Dendritic cell treated with granulocyte-macrophage colony-stimulating factor and Interleukin-4, amounts not matched to agents 40 ng/mL and 50 ng/mL, for 4 days (primary cell): ENCODE measurements around the gene ERBB4.
"Not testable (repeated sequence)": the region's sequence is repeated elsewhere in the genome, so short reads cannot be mapped to it uniquely, and the experiment has no call there.

Experiments
- H3K27ac Mint-ChIP-seq: one replicate; pipeline ENCODE4 v1.8.0; 2022; ENCODE audit warnings: mild to moderate bottlenecking, mixed read lengths
- H3K27me3 Mint-ChIP-seq: one replicate; pipeline ENCODE4 v1.8.0; 2022; ENCODE audit warnings: mild to moderate bottlenecking, mixed read lengths
- H3K36me3 Mint-ChIP-seq: one replicate; pipeline ENCODE4 v1.8.0; 2022; ENCODE audit warnings: low read depth, mixed read lengths
- H3K4me1 Mint-ChIP-seq: one replicate; pipeline ENCODE4 v1.8.0; 2022; ENCODE audit warnings: low read depth, mixed read lengths
- H3K4me3 Mint-ChIP-seq: one replicate; pipeline ENCODE4 v1.8.0; 2022; ENCODE audit warnings: mild to moderate bottlenecking, moderate library complexity, mixed read lengths
- H3K9me3 Mint-ChIP-seq: one replicate; pipeline ENCODE4 v1.8.0; 2022; ENCODE audit warnings: mixed read lengths
- intact Hi-C: fragments of 100-400 bp; cut with micrococcal nuclease; formaldehyde crosslinking; loops from one replicate; pipeline ENCODE4 v1.15.0; 2022

The ERBB4 gene

DNA sequence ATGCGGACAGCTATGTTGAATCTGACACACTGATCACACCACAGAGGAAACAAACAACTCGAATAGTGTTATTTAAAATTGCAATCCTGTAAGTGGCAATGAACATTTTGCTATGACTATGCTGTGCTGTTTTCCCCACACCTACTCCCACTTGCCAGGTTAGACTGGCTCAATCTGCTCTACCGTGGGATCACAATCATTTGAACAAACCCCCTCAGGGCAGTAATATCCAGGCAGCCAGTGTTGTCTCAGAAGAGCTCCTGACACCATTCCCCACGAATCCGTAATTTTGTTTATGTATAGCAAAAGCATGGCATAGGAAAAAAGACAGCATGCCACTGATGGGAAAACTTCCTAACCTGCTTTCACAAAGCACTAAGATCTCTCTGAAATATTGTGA is 284.3 kb downstream of the ERBB4 start:
- Mint-ChIP-seq H3K4me3 (no peak overlapping the region), H3K4me1 (no peaks in the 10 kb centered on the region), H3K36me3 (no peaks in the 10 kb centered on the region), H3K27me3 (no peaks in the 10 kb centered on the region), H3K9me3 (no peaks in the 10 kb centered on the region), H3K27ac (no peak overlapping the region)
- intact Hi-C loops, result no loop called here

DNA sequence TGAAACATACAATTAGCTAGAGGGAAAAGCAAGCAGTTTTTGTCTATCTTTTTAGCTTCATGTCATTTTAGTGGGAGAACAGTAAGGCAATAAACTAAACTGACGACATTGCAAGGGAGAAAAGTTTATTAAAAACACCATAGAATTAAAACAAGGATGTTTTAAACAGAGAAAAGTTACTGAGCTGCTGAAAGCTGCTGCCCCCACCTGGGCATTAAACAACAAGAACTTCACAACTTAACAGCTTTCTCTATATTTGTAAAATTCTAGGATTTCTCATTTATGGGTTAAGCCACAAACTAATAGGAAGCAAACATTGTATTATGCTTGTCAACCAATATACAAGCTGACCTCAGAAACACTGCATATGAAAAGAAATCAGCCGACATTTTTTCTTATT is 289.2 kb downstream of the ERBB4 start:
- Mint-ChIP-seq H3K27me3 (no peaks in the 10 kb centered on the region), H3K27ac (no peak overlapping the region), H3K4me3 (no peak overlapping the region), H3K36me3 (no peaks in the 10 kb centered on the region), H3K9me3 (no peaks in the 10 kb centered on the region), H3K4me1 (no peaks in the 10 kb centered on the region)
- intact Hi-C loops, result no loop called here

DNA sequence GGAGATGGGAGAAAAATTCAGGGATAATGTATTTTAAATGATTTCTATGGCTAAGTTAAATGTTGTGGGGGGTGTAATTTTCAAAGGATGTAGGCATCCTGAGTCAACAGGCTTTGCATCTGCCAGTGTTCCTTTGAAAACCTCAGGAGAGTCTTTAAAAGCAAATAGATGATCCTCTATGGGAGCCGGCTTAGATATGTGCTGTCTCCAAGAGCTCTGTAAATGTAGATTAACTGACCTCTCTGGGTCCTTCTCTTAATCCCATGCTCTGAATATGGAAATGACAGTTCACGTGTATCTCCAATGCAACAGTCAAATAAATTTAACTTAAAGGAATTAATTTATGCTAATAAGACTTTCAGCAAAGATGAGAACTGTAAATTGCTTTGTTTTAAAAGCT is 292.7 kb downstream of the ERBB4 start:
- Mint-ChIP-seq H3K4me1 (no peaks in the 10 kb centered on the region), H3K4me3 (no peak overlapping the region), H3K27ac (no peak overlapping the region), H3K9me3 (no peaks in the 10 kb centered on the region), H3K27me3 (no peaks in the 10 kb centered on the region), H3K36me3 (no peaks in the 10 kb centered on the region)
- intact Hi-C loops, result no loop called here

DNA sequence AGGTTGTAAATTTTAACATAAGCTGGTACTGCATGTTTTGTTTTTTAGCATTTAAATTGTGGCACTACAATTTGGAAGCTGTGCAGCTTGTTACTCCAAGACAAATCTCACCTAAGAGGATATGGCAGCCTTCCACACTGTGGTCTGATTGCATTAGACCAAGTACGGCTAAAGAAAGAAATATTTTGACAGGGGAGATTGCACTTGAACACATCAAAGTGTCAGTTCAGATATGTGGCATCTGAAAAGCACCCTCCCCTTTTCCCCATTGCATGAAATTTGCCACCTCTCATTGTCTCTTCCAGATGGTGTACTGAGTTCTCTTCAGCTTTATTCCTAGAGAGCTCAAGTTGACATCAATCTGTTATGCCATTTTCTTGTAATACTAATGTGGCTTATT is 295.9 kb downstream of the ERBB4 start:
- Mint-ChIP-seq H3K27ac (no peak overlapping the region), H3K9me3 (no peaks in the 10 kb centered on the region), H3K4me1 (no peaks in the 10 kb centered on the region), H3K27me3 (no peaks in the 10 kb centered on the region), H3K4me3 (no peak overlapping the region), H3K36me3 (no peaks in the 10 kb centered on the region)
- intact Hi-C loops, result no loop called here

DNA sequence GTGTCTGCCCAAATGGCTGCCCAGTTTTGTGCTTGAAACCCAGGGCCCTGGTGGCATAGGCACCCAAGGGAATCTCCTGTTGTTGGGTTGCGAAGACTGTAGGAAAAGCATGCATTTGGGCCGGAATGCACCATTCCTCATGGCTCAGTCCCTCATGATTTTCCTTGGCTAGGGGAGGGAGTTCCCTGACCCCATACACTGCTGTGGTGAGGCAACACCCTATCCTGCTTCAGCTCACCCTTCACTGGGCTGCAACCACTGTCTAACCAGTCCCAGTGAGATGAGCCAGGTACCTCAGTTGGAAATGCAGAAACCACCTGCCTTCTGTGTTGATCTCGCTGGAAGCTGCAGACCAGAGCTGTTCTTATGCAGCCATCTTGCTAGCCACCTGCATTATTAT is 300.4 kb downstream of the ERBB4 start:
- H3K27me3 Mint-ChIP-seq, H3K4me3 Mint-ChIP-seq, H3K27ac Mint-ChIP-seq, intact Hi-C loops, H3K36me3 Mint-ChIP-seq, H3K4me1 Mint-ChIP-seq, H3K9me3 Mint-ChIP-seq: not testable (repeated sequence)

DNA sequence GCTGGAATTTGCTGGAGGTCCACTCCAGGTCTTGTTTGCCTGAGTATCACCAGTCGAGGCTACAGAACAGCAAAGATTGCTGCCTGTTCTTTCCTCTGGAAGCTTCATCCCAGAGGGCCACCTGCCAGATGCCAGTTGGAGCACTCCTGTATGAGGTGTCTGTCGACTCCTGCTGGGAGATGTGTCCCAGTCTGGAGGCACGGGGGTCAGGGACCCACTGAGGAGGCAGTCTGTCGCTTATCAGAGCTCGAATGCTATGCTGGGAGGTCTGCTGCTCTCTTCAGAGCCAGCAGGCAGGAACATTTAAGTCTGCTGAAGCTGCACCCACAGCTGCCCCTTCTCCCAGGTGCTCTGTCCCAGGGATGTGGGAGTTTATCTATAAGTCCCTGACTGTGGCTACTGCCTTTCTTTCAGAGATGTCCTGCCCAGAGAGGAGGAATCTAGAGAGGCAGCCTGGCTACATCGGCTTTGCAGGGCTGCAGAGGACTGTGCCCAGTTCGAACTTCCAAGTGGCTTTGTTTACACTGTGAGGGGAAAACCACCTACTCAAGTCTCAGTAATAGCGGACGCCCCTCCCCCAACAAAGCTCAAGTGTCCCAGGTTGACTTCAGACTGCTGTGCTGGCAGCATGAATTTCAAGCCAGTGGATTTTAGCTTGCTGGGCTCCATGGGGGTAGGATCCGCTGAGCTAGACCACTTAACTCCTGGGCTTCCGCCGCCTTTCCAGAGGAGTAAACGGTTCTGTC is 301.1 kb downstream of the ERBB4 start:
- Mint-ChIP-seq H3K27me3 (no peaks in the 10 kb centered on the region), H3K4me1 (no peaks in the 10 kb centered on the region), H3K36me3 (no peaks in the 10 kb centered on the region), H3K4me3 (no peak overlapping the region), H3K27ac (no peak overlapping the region), H3K9me3 (no peaks in the 10 kb centered on the region)
- intact Hi-C loops, result no loop called here

DNA sequence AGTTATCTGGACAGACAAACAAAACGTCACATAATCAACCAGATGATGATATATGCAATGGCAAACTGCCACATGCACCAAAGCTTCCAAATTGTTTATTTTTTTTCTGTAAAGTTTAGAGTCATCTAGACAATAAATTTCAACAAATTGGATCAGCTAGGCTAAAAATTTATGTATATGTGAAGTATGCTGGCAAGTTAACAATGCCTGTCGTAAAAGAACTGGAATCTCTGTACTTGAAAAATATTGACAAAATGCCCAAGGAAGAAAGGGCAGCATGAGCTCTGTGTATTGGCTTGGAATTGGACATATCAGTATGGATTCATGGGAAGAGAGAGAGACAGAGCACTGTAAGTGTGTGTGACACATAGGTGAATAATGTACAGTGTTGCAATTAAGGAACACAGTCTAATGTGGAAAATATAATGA is 309.8 kb downstream of the ERBB4 start:
- Mint-ChIP-seq H3K27me3 (no peaks in the 10 kb centered on the region), H3K27ac (no peak overlapping the region), H3K9me3 (no peaks in the 10 kb centered on the region), H3K4me1 (no peaks in the 10 kb centered on the region), H3K4me3 (no peak overlapping the region), H3K36me3 (no peaks in the 10 kb centered on the region)
- intact Hi-C loops, result no loop called here

DNA sequence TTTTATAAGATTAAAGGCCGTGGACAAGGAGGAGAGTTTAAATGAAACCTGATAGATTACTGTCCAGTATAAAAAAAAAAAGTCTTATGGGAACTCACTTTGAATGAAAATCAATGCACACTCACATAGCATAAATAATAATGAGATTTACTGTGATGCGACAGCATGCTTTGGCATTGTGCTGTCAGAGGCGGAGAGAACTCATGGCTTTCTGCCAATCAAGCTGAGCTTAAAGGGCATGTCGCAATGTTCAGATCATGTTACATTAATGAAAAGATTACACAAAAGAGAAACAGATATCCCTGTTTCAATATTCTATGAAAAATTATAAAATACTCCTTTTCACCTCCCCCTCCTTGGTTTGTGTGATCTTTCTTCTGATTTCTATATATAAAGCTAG is 310.8 kb downstream of the ERBB4 start:
- no peaks in the 10 kb centered on the region for H3K4me1 Mint-ChIP-seq
- H3K4me3 Mint-ChIP-seq, result no peak overlapping the region
- no peak overlapping the region for H3K27ac Mint-ChIP-seq
- H3K36me3 Mint-ChIP-seq, result no peaks in the 10 kb centered on the region
- intact Hi-C loops, result no loop called here
- H3K27me3 Mint-ChIP-seq, result no peaks in the 10 kb centered on the region
- H3K9me3 Mint-ChIP-seq, result no peaks in the 10 kb centered on the region

DNA sequence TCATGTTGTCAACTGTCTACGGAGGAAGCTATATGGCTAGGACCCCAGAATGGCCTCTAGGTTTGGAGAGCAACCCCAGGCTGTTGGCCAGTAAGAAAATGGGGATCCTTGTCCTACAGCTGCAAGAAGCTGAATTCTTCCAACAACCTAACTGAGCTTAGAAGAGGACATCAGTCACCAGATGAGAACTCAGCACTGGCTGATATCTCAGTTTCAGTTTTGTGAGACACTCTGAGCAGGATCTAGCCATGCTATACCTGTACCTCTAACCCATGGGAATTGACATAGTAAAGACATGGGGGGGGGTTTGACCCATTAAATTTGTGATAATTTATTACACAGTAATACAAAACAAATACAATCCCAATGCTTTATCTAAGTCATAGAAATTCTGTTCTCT is 312.5 kb downstream of the ERBB4 start:
- Mint-ChIP-seq H3K27me3 (no peaks in the 10 kb centered on the region), H3K36me3 (no peaks in the 10 kb centered on the region), H3K27ac (no peak overlapping the region), H3K4me3 (no peak overlapping the region), H3K4me1 (no peaks in the 10 kb centered on the region), H3K9me3 (no peaks in the 10 kb centered on the region)
- intact Hi-C loops, result no loop called here

DNA sequence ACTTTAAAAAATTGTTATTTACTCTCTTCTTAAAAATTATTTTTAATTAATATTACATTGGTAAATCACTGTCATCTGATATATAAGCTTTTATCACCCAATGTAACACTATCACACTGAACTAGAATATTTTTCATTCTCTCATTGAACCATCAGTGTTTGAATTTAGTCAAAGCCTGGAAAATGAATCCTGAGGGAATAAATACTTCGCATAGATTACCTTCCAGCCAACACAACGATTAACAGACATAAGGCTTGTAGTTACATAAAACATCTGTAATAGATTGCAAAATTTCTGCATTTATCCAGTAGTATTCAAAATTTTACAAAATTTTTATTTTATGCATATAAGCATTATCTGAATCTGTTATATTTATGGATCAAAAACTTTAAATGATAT is 314.9 kb downstream of the ERBB4 start:
- no peak overlapping the region for H3K4me3 Mint-ChIP-seq
- H3K27ac Mint-ChIP-seq, result no peak overlapping the region
- no peaks in the 10 kb centered on the region for H3K36me3 Mint-ChIP-seq
- no peaks in the 10 kb centered on the region for H3K4me1 Mint-ChIP-seq
- no peaks in the 10 kb centered on the region for H3K27me3 Mint-ChIP-seq
- no peaks in the 10 kb centered on the region for H3K9me3 Mint-ChIP-seq
- intact Hi-C loops, result no loop called here

DNA sequence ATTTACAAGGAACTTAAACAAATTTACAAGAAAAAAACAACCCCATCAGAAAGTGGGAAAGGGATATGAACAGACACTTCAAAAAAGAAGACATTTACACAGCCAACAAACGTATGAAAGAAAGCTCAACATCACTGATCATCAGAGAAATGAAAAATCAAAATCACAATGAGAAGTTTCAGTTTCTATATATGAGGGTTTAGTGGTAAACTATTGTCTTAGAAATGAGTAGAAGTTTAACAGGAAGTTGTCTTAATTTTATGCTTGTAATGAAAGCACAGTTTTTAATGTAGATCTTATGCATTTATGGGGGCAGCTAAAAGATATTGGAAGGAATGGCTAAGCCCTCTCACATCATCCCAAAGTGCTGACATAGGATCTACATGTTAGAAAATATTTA is 325.4 kb downstream of the ERBB4 start:
- Mint-ChIP-seq H3K4me1 (no peaks in the 10 kb centered on the region), H3K4me3 (no peak overlapping the region), H3K27me3 (no peaks in the 10 kb centered on the region), H3K9me3 (no peaks in the 10 kb centered on the region), H3K27ac (no peak overlapping the region), H3K36me3 (no peaks in the 10 kb centered on the region)
- intact Hi-C loops, result no loop called here

DNA sequence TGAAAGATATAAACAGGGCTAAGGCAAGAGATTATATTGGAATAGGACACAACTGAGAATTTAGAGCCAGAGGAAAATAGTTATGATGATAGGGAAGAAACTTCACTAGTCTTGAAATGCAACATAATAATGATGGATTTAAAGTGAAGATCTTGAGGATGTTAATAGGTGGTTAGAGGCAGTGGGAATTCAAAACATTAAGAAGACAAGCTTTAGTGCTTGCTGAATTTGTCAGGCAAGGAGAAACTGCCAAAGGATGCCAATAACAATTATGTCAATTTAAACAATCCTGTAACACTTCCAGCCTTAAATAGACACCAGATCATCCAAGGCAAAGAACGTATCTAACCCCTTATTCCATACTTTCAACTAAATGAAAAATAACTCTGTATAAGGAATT is 330.1 kb downstream of the ERBB4 start:
- no peaks in the 10 kb centered on the region for H3K9me3 Mint-ChIP-seq
- no peak overlapping the region for H3K4me3 Mint-ChIP-seq
- no peaks in the 10 kb centered on the region for H3K4me1 Mint-ChIP-seq
- H3K27ac Mint-ChIP-seq, result no peak overlapping the region
- H3K27me3 Mint-ChIP-seq, result no peaks in the 10 kb centered on the region
- H3K36me3 Mint-ChIP-seq, result no peaks in the 10 kb centered on the region
- intact Hi-C loops, result no loop called here

DNA sequence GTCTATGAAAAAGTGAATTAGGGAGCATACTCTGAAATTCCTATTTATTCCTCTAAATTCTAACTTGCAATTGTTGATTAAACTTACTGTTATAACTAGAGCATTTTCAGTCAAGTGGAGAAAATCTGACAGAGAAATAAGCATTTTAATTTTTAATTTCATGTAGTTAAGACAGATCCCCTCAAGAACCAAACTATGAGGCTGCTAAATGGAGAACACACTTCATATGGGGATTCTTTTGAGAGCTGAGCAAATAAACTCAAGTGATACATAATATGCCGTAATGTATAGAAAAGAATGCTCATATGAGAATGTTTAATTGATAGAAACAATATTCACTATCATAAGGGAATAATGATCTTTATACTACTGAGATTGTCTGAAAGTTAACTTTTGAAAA is 340.8 kb downstream of the ERBB4 start:
- no peak overlapping the region for H3K27ac Mint-ChIP-seq
- no peaks in the 10 kb centered on the region for H3K27me3 Mint-ChIP-seq
- no peaks in the 10 kb centered on the region for H3K36me3 Mint-ChIP-seq
- no peaks in the 10 kb centered on the region for H3K4me1 Mint-ChIP-seq
- intact Hi-C loops, result no loop called here
- H3K9me3 Mint-ChIP-seq, result no peaks in the 10 kb centered on the region
- H3K4me3 Mint-ChIP-seq, result no peak overlapping the region

DNA sequence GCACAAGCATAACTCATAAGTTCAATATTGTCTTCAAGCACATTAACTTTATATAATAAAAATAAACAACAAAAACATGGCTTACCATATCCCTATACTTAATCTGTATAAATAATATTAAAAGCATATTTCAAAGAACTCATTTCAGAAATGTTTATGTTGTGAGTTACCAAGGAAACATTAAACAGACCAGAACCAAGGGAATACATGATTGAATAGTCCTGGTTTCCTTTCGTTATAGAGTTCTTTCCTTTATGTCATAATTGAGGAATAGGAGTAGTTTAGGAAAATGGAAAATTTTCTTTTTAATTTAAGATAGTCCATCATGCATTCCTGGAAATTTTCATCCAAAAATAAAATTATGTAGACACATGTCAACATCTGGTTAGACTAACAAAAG is 343.0 kb downstream of the ERBB4 start:
- Mint-ChIP-seq H3K4me3 (no peak overlapping the region), H3K4me1 (no peaks in the 10 kb centered on the region), H3K9me3 (no peaks in the 10 kb centered on the region), H3K36me3 (no peaks in the 10 kb centered on the region), H3K27ac (no peak overlapping the region), H3K27me3 (no peaks in the 10 kb centered on the region)
- intact Hi-C loops, result no loop called here

DNA sequence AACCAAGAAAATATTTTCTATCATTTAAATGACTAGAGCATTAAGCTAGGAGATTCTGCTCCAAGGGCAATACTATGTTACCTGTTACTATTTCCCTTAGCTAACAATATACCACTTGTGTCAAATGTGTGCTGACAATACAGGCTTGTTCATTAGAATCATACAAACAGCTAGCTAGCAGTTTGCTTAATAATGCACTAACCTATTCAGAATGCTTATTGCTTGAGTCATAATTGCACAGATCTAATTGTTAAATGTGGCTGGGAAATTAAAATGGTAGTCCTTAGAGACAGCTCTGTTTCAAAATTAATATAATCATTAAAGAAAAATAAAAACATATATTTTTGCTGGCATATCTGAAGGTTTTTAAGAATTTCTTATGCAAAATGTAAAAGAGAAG is 344.2 kb downstream of the ERBB4 start:
- no peak overlapping the region for H3K27ac Mint-ChIP-seq
- H3K4me3 Mint-ChIP-seq, result no peak overlapping the region
- intact Hi-C loops, result no loop called here
- H3K27me3 Mint-ChIP-seq, result no peaks in the 10 kb centered on the region
- no peaks in the 10 kb centered on the region for H3K4me1 Mint-ChIP-seq
- H3K36me3 Mint-ChIP-seq, result no peaks in the 10 kb centered on the region
- H3K9me3 Mint-ChIP-seq, result no peaks in the 10 kb centered on the region
